PC-3 (cell line): ENCODE data around the gene BCKDHB. TPM values are rescaled to one million over a fixed set of nuclear protein-coding genes. Genes with fewer than 3 reads are reported as not detected.
"Not testable (repeated sequence)": the region's sequence is repeated elsewhere in the genome, so short reads cannot be mapped to it uniquely, and the experiment has no call there.

Source experiments
- ATAC-seq: fragments of 200-7000 bp; cut with Tn5 transposase; 2 replicates; pipeline ENCODE4 v1.9.1; 2020; ENCODE audit warnings: mild to moderate bottlenecking, moderate library complexity
- BruUV-seq: library from RNA; stranded (reverse); fragments of 400-500 nt; replicated peaks from 2 replicates; lab custom pipeline; 2021; lab: Mats Ljungman, UMichigan
- CTCF ChIA-PET: fragments of 300-600 bp; sonication (Branson Sonifier 250); formaldehyde crosslinking; loops from one replicate; lab custom pipeline; 2022; ENCODE audit warnings: antibody characterized with exemption; lab: Charles Lee
- POLR2A ChIA-PET: fragments of 300-600 bp; sonication (Branson Sonifier 250); formaldehyde crosslinking; loops from one replicate; lab custom pipeline; 2022; ENCODE audit warnings: antibody characterized with exemption; ENCODE audit not compliant: unreplicated experiment; lab: Charles Lee
- DNase-seq: peaks from one replicate; pipeline ENCODE4 v3.0.0-alpha.2; 2015
- H2AFZ ChIP-seq: fragments of 300-600 bp; sonication (generic); 2 replicates; pipeline ENCODE4 v1.6.0; 2016; ENCODE audit warnings: antibody characterized with exemption, low read length
- H3F3A ChIP-seq: fragments of 300-600 bp; sonication (generic); one replicate; pipeline ENCODE4 v1.6.0; 2017; ENCODE audit warnings: antibody characterized with exemption, low read length, control low read depth, mild to moderate bottlenecking; ENCODE audit not compliant: unreplicated experiment
- H3K27ac ChIP-seq: fragments of 300-600 bp; sonication (generic); 2 replicates; pipeline ENCODE4 v1.5.1; 2016; ENCODE audit warnings: mild to moderate bottlenecking, low read length
- H3K27me3 ChIP-seq: fragments of 300-600 bp; sonication (generic); 2 replicates; pipeline ENCODE4 v1.6.1; 2016; ENCODE audit warnings: low read length, mixed read lengths
- H3K36me3 ChIP-seq: fragments of 300-600 bp; sonication (generic); 2 replicates; pipeline ENCODE4 v1.6.1; 2016; ENCODE audit warnings: low read depth, mixed run types, low read length, mixed read lengths
- H3K4me1 ChIP-seq: fragments of 300-600 bp; sonication (generic); 2 replicates; pipeline ENCODE4 v1.5.1; 2016; ENCODE audit warnings: low read length; ENCODE audit not compliant: insufficient read depth
- H3K4me2 ChIP-seq: fragments of 300-600 bp; sonication (generic); 2 replicates; pipeline ENCODE4 v1.6.0; 2016; ENCODE audit warnings: low read length
- H3K4me3 ChIP-seq: fragments of 300-600 bp; sonication (generic); 2 replicates; pipeline ENCODE4 v1.5.1; 2016; ENCODE audit warnings: mild to moderate bottlenecking, low read length, mixed read lengths
- H3K79me2 ChIP-seq: fragments of 300-600 bp; sonication (generic); 2 replicates; pipeline ENCODE4 v1.6.1; 2017; ENCODE audit warnings: low read length, mixed read lengths
- H3K9ac ChIP-seq: fragments of 300-600 bp; sonication (generic); 2 replicates; pipeline ENCODE4 v1.6.0; 2016; ENCODE audit warnings: mild to moderate bottlenecking, low read length
- H3K9me2 ChIP-seq: fragments of 300-600 bp; sonication (generic); replicated peaks from 2 replicates; pipeline ENCODE4 v1.6.1; 2016; ENCODE audit warnings: mixed run types, low read length, mixed read lengths
- H3K9me3 ChIP-seq: fragments of 300-600 bp; sonication (generic); 2 replicates; pipeline ENCODE4 v1.6.1; 2016; ENCODE audit warnings: low read length, mixed read lengths
- H4K20me1 ChIP-seq: fragments of 300-600 bp; sonication (generic); 2 replicates; pipeline ENCODE4 v1.6.1; 2016; ENCODE audit warnings: low read length, mixed read lengths
- EZH2 ChIP-seq: fragments of 300-600 bp; sonication (generic); IDR thresholded peaks from one replicate; pipeline ENCODE4 v1.6.1; 2017; ENCODE audit warnings: antibody characterized with exemption, mild to moderate bottlenecking, low read length; ENCODE audit not compliant: unreplicated experiment
- EZH2phosphoT487 ChIP-seq: fragments of 300-600 bp; sonication (generic); IDR thresholded peaks from 2 replicates; pipeline ENCODE4 v1.6.1; 2018; ENCODE audit warnings: mild to moderate bottlenecking, antibody characterized with exemption, low read length, borderline replicate concordance
- intact Hi-C: fragments of 100-400 bp; cut with micrococcal nuclease; formaldehyde crosslinking; loops from 2 replicates; pipeline ENCODE4 v1.9.0; 2023
- total RNA-seq: library from RNA; depleted of rRNA; stranded (reverse); fragments of >200 nt; gene quantifications from 2 replicates; pipeline ENCODE4 v1.2.3, GENCODE V29; 2014
- TF ChIP-seq, protein P1 (sequence below): fragments of 300-600 bp; sonication (generic); conservative IDR thresholded peaks from 2 replicates; pipeline ENCODE4 v1.5.1; 2017; ENCODE audit warnings: antibody characterized with exemption, low read depth, mild to moderate bottlenecking, low read length

Gene BCKDHB
- total RNA-seq, 1 experiment from 2014 or later = 9.9 TPM

- H3K79me2 ChIP-seq = peaks cover 16% of the 10 kb centered on the region
- H4K20me1 ChIP-seq = no peaks in the 10 kb centered on the region
- H3K36me3 ChIP-seq = no peaks in the 10 kb centered on the region
- TF ChIP-seq EZH2 (no peak), EZH2phosphoT487 (no peak)
- TF ChIP-seq, protein P1, sequence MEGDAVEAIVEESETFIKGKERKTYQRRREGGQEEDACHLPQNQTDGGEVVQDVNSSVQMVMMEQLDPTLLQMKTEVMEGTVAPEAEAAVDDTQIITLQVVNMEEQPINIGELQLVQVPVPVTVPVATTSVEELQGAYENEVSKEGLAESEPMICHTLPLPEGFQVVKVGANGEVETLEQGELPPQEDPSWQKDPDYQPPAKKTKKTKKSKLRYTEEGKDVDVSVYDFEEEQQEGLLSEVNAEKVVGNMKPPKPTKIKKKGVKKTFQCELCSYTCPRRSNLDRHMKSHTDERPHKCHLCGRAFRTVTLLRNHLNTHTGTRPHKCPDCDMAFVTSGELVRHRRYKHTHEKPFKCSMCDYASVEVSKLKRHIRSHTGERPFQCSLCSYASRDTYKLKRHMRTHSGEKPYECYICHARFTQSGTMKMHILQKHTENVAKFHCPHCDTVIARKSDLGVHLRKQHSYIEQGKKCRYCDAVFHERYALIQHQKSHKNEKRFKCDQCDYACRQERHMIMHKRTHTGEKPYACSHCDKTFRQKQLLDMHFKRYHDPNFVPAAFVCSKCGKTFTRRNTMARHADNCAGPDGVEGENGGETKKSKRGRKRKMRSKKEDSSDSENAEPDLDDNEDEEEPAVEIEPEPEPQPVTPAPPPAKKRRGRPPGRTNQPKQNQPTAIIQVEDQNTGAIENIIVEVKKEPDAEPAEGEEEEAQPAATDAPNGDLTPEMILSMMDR = no peak
- no peak overlapping the region for H2AFZ ChIP-seq
- no peaks in the 10 kb centered on the region for H3K27me3 ChIP-seq
- BruUV-seq = no TSS peak
- no peak overlapping the region for H3K4me2 ChIP-seq
- no peak overlapping the region for H3K4me3 ChIP-seq
- intact Hi-C loops = no loop called here
- POLR2A ChIA-PET = no interaction called here
- H3K9me3 ChIP-seq = no peaks in the 10 kb centered on the region
- no peak for DNase-seq
- ATAC-seq = no peak
- no peak overlapping the region for H3K27ac ChIP-seq
- H3K4me1 ChIP-seq = peaks cover 7% of the 10 kb centered on the region; the same call in 1 of the 2 replicates
- H3F3A ChIP-seq = no peaks in the 10 kb centered on the region
- H3K9me2 ChIP-seq = no peaks in the 10 kb centered on the region
- CTCF ChIA-PET = no interaction called here
- no peak overlapping the region for H3K9ac ChIP-seq
These were observed 2.0 kb upstream of the BCKDHB start for GRCh38 chr6:80104520-80104919.

DNA sequence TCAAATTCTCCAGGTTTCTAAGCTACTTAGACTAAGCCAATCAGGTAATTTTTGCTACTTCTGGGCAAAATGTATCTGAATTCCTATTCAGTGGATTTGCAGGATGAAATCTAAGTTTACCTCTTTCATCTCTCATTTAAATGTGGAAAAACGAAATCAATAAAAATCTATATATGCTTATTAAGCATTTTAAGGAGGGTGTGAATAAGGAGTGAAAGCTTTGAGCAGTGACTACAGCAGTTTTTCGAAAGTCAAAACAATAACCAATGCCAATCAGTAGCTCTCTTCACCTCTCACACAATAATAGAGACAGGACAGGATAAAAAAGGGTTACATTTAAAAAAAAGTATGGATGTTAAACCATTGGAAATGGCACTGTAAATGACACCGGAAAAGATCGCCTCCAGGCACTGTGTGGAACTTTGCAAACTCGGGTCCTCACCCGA, 476 bp upstream of the BCKDHB start:
- Histone ChIP-seq H4K20me1 (no peaks in the 10 kb centered on the region), H3K4me3 (peak overlapping the region; percentile 84), H3K9ac (peak overlapping the region; percentile 55), H3K27ac (no peak overlapping the region), H3K36me3 (no peaks in the 10 kb centered on the region), H2AFZ (peak overlapping the region; percentile 93), H3F3A (no peaks in the 10 kb centered on the region), H3K4me1 (peaks cover 7% of the 10 kb centered on the region; the same call in 1 of the 2 replicates), H3K4me2 (peak overlapping the region; percentile 84), H3K27me3 (no peaks in the 10 kb centered on the region), H3K9me3 (no peaks in the 10 kb centered on the region), H3K79me2 (peaks cover 16% of the 10 kb centered on the region), H3K9me2 (no peaks in the 10 kb centered on the region)
- no peak for DNase-seq
- 0 out of 2 replicates have a peak, but pooled peaks have one; percentile 2 for ATAC-seq
- intact Hi-C loops = loop anchor here (5.0 kb wide), 1 partner anchor 159 kb away; the partner anchor contains the start of gene ELOVL4
- TF ChIP-seq, protein P1 = no peak
- CTCF ChIA-PET = interaction anchor here (0.9 kb wide), 2 partner anchors 108 to 159 kb away, joined by 3 to 4 read pairs; partner anchors contain the start of gene ELOVL4
- POLR2A ChIA-PET = interaction anchor here (0.5 to 1.0 kb wide), 2 partner anchors 22 to 108 kb away, joined by 3 read pairs; no protein-coding TSS in a partner anchor
- no TSS peak for BruUV-seq

DNA sequence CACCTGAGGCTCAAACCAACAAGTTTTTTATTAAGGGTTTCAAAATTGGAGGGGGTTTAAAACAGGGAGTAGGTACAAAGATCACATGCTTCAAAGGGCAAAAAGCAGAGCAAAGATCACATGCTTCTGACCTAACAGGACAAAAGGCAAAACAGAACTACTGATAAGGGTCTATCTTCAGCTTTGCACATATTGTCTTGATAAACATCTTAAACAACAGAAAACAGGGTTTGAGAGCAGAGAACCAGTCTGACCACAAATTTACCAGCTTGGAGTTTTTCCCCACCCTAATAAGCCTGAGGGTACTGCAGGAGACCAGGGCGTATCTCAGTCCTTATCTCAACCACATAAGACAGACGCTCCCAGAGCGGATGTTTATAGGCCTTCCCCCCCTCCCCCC, 16.1 kb downstream of the BCKDHB start:
- intact Hi-C loops = not testable (repeated sequence)

More for the DNA sequence above, 16.1 kb downstream of the BCKDHB start:
- CTCF ChIA-PET, H2AFZ ChIP-seq, H3K79me2 ChIP-seq, H3K4me1 ChIP-seq, H3F3A ChIP-seq, BruUV-seq, H3K27me3 ChIP-seq, H3K36me3 ChIP-seq, H3K4me2 ChIP-seq, H4K20me1 ChIP-seq, H3K27ac ChIP-seq, DNase-seq, H3K9me3 ChIP-seq, ATAC-seq, H3K4me3 ChIP-seq, H3K9me2 ChIP-seq, POLR2A ChIA-PET, H3K9ac ChIP-seq: not testable (repeated sequence)
